NCI-H345 (cell line): ENCODE results near the gene MYO5A.
"Not testable (repeated sequence)": the region's sequence is repeated elsewhere in the genome, so short reads cannot be mapped to it uniquely, and the experiment has no call there.

Source experiments
- DNase-seq: peaks from one replicate; lab custom pipeline; 2025; lab: John Stamatoyannopoulos, UW

Gene MYO5A

GRCh38 chr15:52463638-52464037 lies 65.0 kb downstream of the MYO5A start:
- no peak for DNase-seq

- DNase-seq = no peak
Observed at GRCh38 chr15:52462806-52463360, 65.8 kb downstream of the MYO5A start.

DNA sequence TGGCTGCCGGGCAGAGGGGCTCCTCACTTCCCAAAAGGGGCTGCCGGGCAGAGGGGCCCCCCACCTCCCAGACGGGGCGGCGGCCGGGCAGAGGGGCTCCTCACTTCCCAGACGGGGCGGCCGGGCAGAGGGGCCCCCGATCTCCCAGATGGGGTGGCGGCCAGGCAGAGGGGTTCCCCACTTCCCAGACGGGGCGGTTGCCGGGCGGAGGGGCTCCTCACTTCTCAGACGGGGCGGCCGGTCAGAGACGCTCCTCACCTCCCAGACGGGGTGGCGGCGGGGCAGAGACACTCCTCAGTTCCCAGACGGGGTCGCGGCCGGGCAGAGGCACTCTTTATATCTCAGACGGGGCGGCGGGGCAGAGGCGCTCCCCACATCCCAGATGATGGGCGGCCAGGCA lies 69.0 kb downstream of the MYO5A start:
- DNase-seq = not testable (repeated sequence)

- not testable (repeated sequence) for DNase-seq
Observed at GRCh38 chr15:52459265-52459664, 69.4 kb downstream of the MYO5A start.

- DNase-seq = no peak
Observed at GRCh38 chr15:52448011-52448890, 80.4 kb downstream of the MYO5A start.

GRCh38 chr15:52445954-52446353 lies 82.7 kb downstream of the MYO5A start:
- DNase-seq = no peak

GRCh38 chr15:52445553-52445952 lies 83.1 kb downstream of the MYO5A start:
- no peak for DNase-seq

- DNase-seq = not testable (repeated sequence)
Observed at GRCh38 chr15:52443205-52443604, 85.5 kb downstream of the MYO5A start.

DNA sequence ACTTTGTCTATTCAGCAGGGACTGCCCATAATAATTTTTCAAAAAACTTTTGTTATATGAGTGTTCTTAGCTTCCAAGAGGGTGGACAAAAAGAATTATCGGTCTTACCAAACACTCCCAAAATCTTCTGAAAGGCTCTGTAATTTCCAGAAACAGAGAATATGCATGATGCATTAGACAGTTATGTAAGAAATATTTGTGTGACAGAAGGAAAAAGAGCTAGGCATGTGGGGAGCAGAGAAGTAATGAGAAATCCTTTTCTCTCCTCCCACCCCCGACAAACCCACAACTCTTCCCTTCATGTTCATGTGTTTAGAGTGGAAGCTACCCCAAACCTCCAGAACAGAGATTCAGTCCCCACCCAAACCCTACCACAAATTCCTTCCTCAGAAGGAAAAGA lies 86.8 kb downstream of the MYO5A start:
- no peak for DNase-seq

DNA sequence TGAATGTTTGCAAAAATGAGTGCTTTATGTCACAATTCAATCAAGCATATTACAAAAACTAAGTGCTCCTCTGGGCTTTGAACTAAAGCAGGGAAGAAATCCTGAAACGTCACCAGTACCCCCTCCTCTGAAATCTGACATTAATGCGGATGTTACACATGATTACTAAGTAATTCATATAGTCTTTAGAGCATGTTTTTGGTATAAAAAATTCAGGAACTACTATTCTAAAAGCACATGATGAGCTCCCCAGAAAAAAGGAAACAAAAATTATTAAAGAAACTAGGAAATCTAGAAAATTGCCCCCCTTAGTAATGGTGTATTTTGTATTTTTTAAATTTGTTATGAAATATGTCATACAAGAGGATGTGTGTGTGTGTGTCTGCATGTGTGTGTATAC lies 87.7 kb downstream of the MYO5A start:
- DNase-seq = no peak

GRCh38 chr15:52440414-52440813 lies 88.3 kb downstream of the MYO5A start:
- DNase-seq = no peak

- DNase-seq = no peak
Observed at GRCh38 chr15:52439470-52439869, 89.2 kb downstream of the MYO5A start.

- DNase-seq = not testable (repeated sequence)
Observed at GRCh38 chr15:52439042-52439441, 89.6 kb downstream of the MYO5A start.

GRCh38 chr15:52438047-52438446 lies 90.6 kb downstream of the MYO5A start:
- no peak for DNase-seq

DNA sequence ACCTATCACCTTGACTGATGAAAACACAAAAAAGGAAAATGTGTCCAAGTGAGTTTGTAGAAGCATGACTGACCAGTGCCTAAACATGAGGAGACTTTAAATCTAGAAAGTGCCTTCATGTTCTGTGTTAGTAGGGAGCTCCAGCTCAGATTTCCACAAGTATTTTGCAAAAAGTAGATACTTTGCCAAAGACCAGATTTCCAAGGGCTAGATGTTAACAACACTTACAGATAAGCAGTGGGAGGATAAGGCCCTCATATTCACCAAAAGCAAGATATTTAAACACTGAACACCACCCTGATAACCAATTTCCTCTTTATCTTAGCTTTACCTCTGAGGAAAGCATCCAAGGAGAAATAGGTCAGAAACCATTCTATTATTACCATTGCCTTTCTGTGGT lies 91.0 kb downstream of the MYO5A start:
- DNase-seq = no peak

DNA sequence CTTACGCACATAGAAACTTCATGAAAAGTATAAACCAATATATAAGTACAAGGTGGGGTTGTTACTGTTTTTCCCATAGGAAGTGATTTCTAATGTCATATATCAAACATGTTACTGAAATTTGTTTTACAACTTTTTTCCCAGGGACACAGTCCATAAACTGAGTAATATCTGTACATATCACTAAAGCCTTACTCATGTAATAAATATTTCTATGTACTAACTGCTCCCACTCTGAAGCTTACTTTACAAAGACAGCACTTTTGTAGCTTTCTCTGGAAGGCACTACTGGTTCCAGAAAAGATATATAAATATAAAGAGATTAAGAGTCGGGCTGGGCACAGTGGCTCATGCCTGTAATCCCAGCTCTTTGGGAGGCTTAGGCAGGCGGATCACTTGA lies 91.7 kb downstream of the MYO5A start:
- no peak for DNase-seq

- DNase-seq = no peak
Observed at GRCh38 chr15:52434885-52435284, 93.8 kb downstream of the MYO5A start.

- DNase-seq = no peak
Observed at GRCh38 chr15:52428297-52428696, 100.4 kb downstream of the MYO5A start.

- DNase-seq = no peak
Observed at GRCh38 chr15:52427804-52428203, 100.9 kb downstream of the MYO5A start.

DNA sequence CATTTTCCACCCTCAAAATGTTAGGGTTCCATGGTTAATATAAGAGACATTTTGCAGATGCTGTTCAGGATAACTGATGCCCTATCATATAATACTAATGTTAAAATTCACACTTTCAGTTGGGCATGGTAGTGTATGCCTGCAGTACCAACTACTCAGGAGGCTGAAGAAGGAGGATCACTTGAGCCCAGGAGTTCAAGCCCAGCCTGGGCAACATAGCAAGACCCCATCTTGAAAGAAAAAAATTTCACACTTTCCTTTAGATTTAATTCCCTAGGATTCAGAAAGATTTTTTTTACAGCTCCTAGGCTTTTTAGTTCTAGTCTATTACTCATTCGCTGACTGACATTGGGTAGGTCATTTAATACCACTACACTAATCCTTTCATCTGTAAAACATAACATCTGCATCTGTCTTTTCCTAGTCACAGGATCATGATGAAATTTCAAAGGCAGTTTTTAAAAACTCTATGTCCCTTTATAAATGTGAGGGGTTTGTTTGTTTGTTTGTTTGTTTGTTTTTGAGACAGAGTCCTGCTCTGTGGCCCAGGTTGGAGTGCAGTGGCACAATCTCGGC lies 103.7 kb downstream of the MYO5A start:
- DNase-seq = no peak

GRCh38 chr15:52423852-52424251 lies 104.8 kb downstream of the MYO5A start:
- no peak for DNase-seq

DNA sequence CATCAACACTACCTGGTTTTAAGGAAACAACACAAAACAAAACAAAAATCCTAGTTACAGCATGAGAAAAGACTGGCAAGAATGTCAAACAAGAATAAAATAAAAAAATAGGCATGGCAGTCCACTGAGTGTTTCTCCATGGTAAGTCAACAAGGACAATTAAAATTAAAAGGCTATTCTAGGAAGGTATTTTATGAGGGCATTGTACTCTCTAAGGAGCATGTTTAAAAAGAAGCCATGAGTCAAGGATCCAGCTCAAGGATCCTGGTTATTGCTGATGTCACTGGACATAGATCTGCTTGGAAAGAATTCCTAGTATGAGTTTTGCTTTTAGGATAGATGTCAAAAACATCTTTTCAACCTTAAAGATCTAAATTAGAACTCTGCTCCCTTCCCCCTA lies 106.7 kb downstream of the MYO5A start:
- DNase-seq = no peak

DNA sequence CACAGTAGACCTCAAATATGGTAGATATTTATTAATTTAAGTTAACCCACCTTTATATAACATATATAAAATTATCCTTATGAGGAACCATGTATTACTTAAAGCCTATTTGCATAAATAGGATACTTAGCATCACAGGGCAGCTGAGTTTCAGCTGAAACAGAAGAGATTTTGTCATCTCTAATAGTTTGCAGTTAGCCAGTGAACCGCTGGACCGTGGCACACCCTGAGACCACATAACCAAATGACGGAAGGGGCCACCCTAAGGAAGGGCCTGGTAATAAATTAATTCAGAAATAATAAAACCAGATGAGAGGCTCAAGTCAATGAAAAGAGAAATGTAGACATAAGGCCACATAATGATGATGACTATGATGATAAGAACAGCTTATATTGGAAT lies 107.7 kb downstream of the MYO5A start:
- DNase-seq = no peak
